ENCODE measurements around the gene FOXK2.

FOXK2 gene

GRCh38 chr17:82639628-82640027 is 120.1 kb downstream of the FOXK2 start:
- DNase-seq (ENCODE audit: low read depth in 2 of 2): no peak

GRCh38 chr17:82640036-82640435 is 120.5 kb downstream of the FOXK2 start:
- no peak for DNase-seq (ENCODE audit: low read depth in 2 of 2)

GRCh38 chr17:82642022-82642421 is 122.5 kb downstream of the FOXK2 start:
- DNase-seq (ENCODE audit: low read depth in 2 of 2): no peak

- DNase-seq (ENCODE audit: low read depth in 2 of 2): no peak
Observed at GRCh38 chr17:82644148-82644547, 124.6 kb downstream of the FOXK2 start.

GRCh38 chr17:82645516-82645915 is 126.0 kb downstream of the FOXK2 start:
- DNase-seq (ENCODE audit: low read depth in 2 of 2): no peak

GRCh38 chr17:82647593-82648164 is 128.1 kb downstream of the FOXK2 start:
- peak; percentile 24 to 27 for DNase-seq (ENCODE audit: low read depth in 2 of 2)

GRCh38 chr17:82648165-82648668 is 128.7 kb downstream of the FOXK2 start, which contains the start of gene WDR45B:
Gene WDR45B, minus strand, starts transcription at chr17:82648444. Its CDS starts 104 bp downstream, at chr17:82648340.
- DNase-seq (ENCODE audit: low read depth in 2 of 2): peak; percentile 74 to 83

GRCh38 chr17:82648742-82649331 is 129.3 kb downstream of the FOXK2 start:
- DNase-seq (ENCODE audit: low read depth in 2 of 2): peak in 1 of 2 experiments; percentile 22

- no peak for DNase-seq (ENCODE audit: low read depth in 2 of 2)
Observed at GRCh38 chr17:82649501-82650261, 130.1 kb downstream of the FOXK2 start.

- DNase-seq (ENCODE audit: low read depth in 2 of 2): no peak
Observed at GRCh38 chr17:82650723-82651122, 131.2 kb downstream of the FOXK2 start.

GRCh38 chr17:82653651-82654528 is 134.4 kb downstream of the FOXK2 start:
- DNase-seq (ENCODE audit: low read depth in 2 of 2): no peak
